Activated CD8-positive, alpha-beta T cell treated with anti-CD3 and anti-CD28 coated beads for 36 hours (primary cell): Measurements from ENCODE around the gene PRKD1. TPM values are rescaled to one million over a fixed set of nuclear protein-coding genes. Genes with fewer than 3 reads are reported as not detected.

ENCODE experiments used
- ATAC-seq: fragments of 200-7000 bp; cut with Tn5 transposase; one replicate; pipeline ENCODE4 v1.10.0; 2021; ENCODE audit warnings: mild to moderate bottlenecking, moderate library complexity
- CTCF ChIA-PET: fragments of 350-600 bp; sonication (Branson Sonifier 250); formaldehyde crosslinking; loops from one replicate; lab custom pipeline; 2021; ENCODE audit warnings: antibody characterized with exemption; lab: Charles Lee
- POLR2A ChIA-PET: fragments of 350-600 bp; sonication (Branson Sonifier 250); formaldehyde crosslinking; loops from one replicate; lab custom pipeline; 2021; ENCODE audit warnings: antibody characterized with exemption; lab: Charles Lee
- DNase-seq: peaks from one replicate; pipeline ENCODE4 v3.0.0-alpha.2; 2020
- H3K27ac Mint-ChIP-seq: one replicate; pipeline ENCODE4 v1.8.0; 2021; ENCODE audit warnings: mild to moderate bottlenecking, mixed read lengths
- H3K27me3 Mint-ChIP-seq: one replicate; pipeline ENCODE4 v1.8.0; 2021; ENCODE audit warnings: mixed read lengths
- H3K36me3 Mint-ChIP-seq: one replicate; pipeline ENCODE4 v1.8.0; 2021; ENCODE audit warnings: low read depth, mixed read lengths
- H3K4me1 Mint-ChIP-seq: one replicate; pipeline ENCODE4 v1.8.0; 2021; ENCODE audit warnings: low read depth, mixed read lengths
- H3K4me3 Mint-ChIP-seq: one replicate; pipeline ENCODE4 v1.8.0; 2021; ENCODE audit warnings: mild to moderate bottlenecking, moderate library complexity, mixed read lengths
- H3K9me3 Mint-ChIP-seq: one replicate; pipeline ENCODE4 v1.8.0; 2021; ENCODE audit warnings: mixed read lengths
- CTCF ChIP-seq: fragments of 200-600 bp; IDR thresholded peaks from one replicate; pipeline ENCODE4 v1.8.0; 2022; ENCODE audit warnings: antibody characterized with exemption, mild to moderate bottlenecking
- intact Hi-C: fragments of 100-400 bp; cut with micrococcal nuclease; formaldehyde crosslinking; loops from one replicate; pipeline ENCODE4 v1.10.0; 2022
- total RNA-seq, 2 experiments: library from RNA; stranded (reverse); gene quantifications; one replicate each; pipeline ENCODE4 v1.2.3, GENCODE V29; 2021

Gene PRKD1
- total RNA-seq, 2 experiments from 2014 or later: not detected

GRCh38 chr14:29754134-29754533, 173.5 kb downstream of the PRKD1 start:
- CTCF ChIA-PET: no interaction called here
- Mint-ChIP-seq H3K4me3 (no peak overlapping the region), H3K9me3 (peaks cover 4% of the 10 kb centered on the region), H3K36me3 (no peaks in the 10 kb centered on the region), H3K4me1 (no peaks in the 10 kb centered on the region), H3K27ac (no peak overlapping the region), H3K27me3 (no peaks in the 10 kb centered on the region)
- POLR2A ChIA-PET: no interaction called here
- no peak for TF ChIP-seq CTCF
- ATAC-seq (no peak), DNase-seq (no peak)
- intact Hi-C loops: no loop called here

GRCh38 chr14:29752221-29752923, 175.3 kb downstream of the PRKD1 start:
- Mint-ChIP-seq H3K4me1 (no peaks in the 10 kb centered on the region), H3K36me3 (no peaks in the 10 kb centered on the region), H3K27ac (no peak overlapping the region), H3K4me3 (no peak overlapping the region), H3K27me3 (no peaks in the 10 kb centered on the region), H3K9me3 (peaks cover 2% of the 10 kb centered on the region)
- TF ChIP-seq CTCF: no peak
- DNase-seq: no peak
- ChIA-PET POLR2A (no interaction called here), CTCF (no interaction called here)
- intact Hi-C loops: no loop called here
- ATAC-seq: no peak

- CTCF ChIA-PET: no interaction called here
- Mint-ChIP-seq H3K9me3 (peaks cover 3% of the 10 kb centered on the region), H3K27ac (no peak overlapping the region), H3K4me3 (no peak overlapping the region), H3K36me3 (no peaks in the 10 kb centered on the region), H3K4me1 (no peaks in the 10 kb centered on the region), H3K27me3 (no peaks in the 10 kb centered on the region)
- ATAC-seq: no peak
- intact Hi-C loops: no loop called here
- POLR2A ChIA-PET: no interaction called here
- TF ChIP-seq CTCF: no peak
- no peak for DNase-seq
Measured at GRCh38 chr14:29749829-29750228, 177.8 kb downstream of the PRKD1 start.

- no peak overlapping the region for H3K4me3 Mint-ChIP-seq
- no peaks in the 10 kb centered on the region for H3K27me3 Mint-ChIP-seq
- TF ChIP-seq CTCF: no peak
- no peak overlapping the region for H3K27ac Mint-ChIP-seq
- ChIA-PET POLR2A (no interaction called here), CTCF (no interaction called here)
- no peak for DNase-seq
- H3K9me3 Mint-ChIP-seq: peaks cover 5% of the 10 kb centered on the region
- no peak for ATAC-seq
- H3K4me1 Mint-ChIP-seq: no peaks in the 10 kb centered on the region
- H3K36me3 Mint-ChIP-seq: no peaks in the 10 kb centered on the region
- intact Hi-C loops: no loop called here
Measured at GRCh38 chr14:29749327-29749726, 178.3 kb downstream of the PRKD1 start.

DNA sequence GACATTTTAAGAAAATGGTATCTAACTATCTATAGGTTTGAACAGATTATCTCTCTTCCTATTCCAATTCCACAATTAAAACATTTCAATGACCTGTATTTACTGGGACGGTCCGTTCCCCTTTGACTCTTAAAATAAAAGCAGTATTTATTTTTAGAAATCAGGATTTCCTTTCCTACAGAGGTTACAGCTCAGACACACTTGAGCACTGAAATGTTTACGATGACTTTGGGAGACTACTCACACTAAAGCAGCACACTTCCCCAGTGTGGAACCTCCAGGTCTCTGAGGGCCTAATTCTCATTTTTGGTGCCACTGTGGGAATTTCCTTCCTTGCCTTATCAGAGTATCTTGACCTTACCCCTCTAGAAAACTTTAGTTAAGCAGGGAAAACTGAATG, 181.8 kb downstream of the PRKD1 start:
- no peak overlapping the region for H3K4me3 Mint-ChIP-seq
- ChIA-PET CTCF (no interaction called here), POLR2A (no interaction called here)
- H3K9me3 Mint-ChIP-seq: peaks cover 8% of the 10 kb centered on the region
- intact Hi-C loops: no loop called here
- H3K4me1 Mint-ChIP-seq: no peaks in the 10 kb centered on the region
- no peak overlapping the region for H3K27ac Mint-ChIP-seq
- H3K27me3 Mint-ChIP-seq: no peaks in the 10 kb centered on the region
- no peak for DNase-seq
- no peak for ATAC-seq
- TF ChIP-seq CTCF: no peak
- no peaks in the 10 kb centered on the region for H3K36me3 Mint-ChIP-seq
